ENCODE data around the gene UAP1L1. TPM values are rescaled to one million over a fixed set of nuclear protein-coding genes. Genes with fewer than 3 reads are reported as not detected.
"Not testable (repeated sequence)": the region's sequence is repeated elsewhere in the genome, so short reads cannot be mapped to it uniquely, and the experiment has no call there.

The UAP1L1 gene
- total RNA-seq, 1 donor from 2014 or later = 12.6 TPM

DNA sequence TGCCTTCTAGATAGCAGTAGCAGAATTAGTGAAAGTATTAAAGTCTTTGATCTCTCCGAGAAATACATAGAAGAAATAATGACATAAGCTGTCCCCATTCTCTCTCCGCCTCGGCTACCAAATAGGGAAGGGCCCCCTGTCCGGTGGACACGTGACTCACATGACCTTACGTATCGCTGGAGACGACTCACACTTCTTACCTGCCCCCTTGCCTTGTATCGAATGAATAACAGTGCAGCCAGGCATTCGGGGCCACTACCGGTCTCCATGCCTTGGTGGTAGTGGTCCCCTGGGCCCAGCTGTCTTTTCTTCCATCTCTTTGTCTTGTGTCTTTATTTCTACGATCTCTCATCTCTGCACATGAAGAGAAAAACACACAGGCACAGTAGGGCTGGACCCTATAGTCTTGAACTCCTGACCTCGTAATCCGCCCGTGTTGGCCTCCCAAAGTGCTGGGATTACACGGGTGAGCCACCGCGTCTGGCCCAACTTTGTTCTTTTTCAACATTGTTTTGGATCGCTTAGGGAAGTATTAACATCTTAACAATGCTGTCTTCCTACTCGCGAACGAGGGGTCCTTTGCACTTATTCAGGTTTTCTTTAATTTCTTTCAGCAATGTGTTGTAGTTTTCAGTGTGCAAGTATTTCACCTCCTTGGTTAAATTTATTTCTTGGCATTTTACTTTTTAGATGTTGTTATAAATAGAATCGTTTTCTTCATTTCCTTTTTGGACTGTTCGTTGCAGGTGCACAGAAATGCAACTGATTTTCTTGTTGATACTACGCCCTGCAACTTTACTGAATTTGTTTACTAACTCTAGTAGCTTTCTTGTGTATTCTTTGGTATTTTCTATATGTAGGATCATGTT lies 44.8 kb downstream of the UAP1L1 start:
- intact Hi-C loops (cut with micrococcal nuclease) = loop anchor here (10.0 kb wide), 1 partner anchor 113 kb away; the partner anchor contains the start of gene SLC34A3
- ATAC-seq, DNase-seq: not testable (repeated sequence)

GRCh38 chr9:137122796-137123467 lies 45.6 kb downstream of the UAP1L1 start:
- not testable (repeated sequence) for DNase-seq, ATAC-seq
- intact Hi-C loops (cut with micrococcal nuclease) = loop anchor here (10.0 kb wide), 1 partner anchor 112 kb away; the partner anchor contains the start of gene SLC34A3

DNA sequence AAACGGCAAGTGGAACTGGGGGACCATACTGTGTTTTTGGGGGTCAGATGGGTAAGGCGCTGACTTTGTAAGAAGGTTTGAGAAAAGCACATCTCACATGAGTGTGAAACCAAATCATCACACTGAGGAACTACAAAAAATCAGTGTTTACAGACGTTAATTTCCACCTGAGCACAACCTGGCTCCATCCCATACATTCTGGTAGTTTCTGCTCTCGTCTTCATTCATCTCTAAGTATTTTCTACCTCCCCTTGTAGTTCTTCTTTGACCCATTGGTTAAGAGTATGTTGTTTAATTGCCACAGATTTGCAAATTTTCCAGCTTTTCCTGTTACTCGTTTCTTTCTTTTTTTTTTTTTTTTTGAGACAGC lies 46.1 kb downstream of the UAP1L1 start:
- no peak for ATAC-seq
- intact Hi-C loops (cut with micrococcal nuclease) = loop anchor here (10.0 kb wide), 1 partner anchor 111 kb away; the partner anchor contains the start of gene SLC34A3
- DNase-seq = no peak

DNA sequence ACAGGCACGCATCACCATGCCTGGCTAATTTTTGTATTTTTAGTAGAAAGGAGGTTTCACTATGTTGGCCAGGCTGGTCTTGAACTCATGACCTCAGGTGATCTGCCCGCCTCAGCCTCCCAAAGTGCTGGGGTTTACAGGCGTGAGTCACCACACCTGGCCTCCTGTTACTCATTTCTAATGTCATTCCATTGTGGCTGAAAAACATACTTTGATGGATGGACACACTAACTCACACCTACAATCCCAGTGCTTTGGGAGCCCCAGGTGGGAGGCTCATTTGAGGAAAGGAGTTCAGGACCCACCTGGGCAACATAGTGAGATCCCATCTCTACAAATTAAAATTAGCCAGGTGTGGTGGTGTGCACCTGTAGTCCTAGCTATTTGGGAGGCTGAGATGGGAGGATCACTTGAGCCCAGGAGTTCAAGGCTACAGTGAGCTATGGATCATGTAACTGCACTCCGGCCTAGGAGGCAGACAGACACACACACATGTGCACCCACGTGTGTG lies 46.7 kb downstream of the UAP1L1 start:
- DNase-seq, ATAC-seq: not testable (repeated sequence)
- intact Hi-C loops (cut with micrococcal nuclease) = loop anchor here (10.0 kb wide), 1 partner anchor 111 kb away; the partner anchor contains the start of gene SLC34A3

DNA sequence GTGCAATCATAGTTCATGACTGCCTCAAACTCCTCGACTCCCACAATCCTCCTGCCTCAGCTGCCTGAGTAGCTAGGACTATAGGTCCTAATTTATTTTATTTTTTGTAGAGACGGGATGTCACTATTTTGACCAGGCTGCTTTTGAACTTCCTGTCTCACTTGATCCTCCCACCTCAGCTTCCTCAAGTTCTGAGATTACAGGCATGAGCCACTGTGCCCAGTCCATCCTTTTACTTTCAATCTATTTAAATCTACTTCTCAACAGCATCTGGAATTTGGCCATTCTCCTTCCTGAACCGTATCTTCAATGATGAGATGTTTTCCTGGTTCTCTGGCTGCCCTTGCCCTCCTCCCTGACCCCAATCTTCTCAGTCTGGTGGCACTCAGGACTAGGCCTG lies 49.5 kb downstream of the UAP1L1 start:
- no peak for DNase-seq
- ATAC-seq = no peak
- intact Hi-C loops (cut with micrococcal nuclease) = loop anchor here (10.0 kb wide), 1 partner anchor 108 kb away; the partner anchor contains the start of gene SLC34A3

DNA sequence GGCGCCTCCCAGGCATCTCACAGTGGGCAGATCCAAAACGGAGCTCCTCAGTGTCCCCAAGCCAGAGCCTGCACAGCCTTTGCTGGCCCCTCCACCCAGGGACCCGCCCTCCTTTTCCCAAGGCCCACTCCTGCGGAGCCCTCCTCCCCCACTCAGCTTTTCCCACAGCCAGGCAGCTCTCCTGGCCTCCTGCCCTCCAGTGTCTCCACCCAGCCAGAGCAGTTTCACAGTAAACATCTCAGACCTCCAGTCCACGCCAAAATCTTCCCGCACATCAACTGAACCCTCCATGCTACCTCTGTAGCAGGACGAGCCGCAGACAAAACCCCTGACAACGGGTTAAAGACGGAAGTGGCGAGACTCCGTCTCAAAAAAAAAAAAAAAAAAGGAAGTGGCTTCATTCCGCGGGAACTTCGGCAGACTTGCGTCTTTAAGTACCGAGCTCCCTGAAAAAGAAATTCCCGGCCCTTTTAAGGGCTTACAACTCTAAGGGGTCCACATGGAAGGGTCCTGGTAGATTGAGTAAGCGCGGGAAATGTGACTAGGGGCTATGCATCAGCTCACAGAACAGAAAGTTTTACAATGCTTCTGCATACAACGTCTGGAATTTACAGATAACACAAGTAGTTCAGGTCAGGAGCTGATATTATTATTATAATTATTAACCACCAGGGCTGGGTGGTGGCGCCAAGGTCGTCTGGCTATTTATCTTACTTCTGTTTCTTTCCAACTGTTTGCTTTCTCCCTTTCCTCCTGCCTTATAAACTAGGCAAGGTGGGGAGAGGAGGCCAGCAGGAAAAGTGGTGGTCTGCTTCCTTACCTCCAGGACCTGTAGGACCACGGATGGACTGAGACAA lies 50.2 kb downstream of the UAP1L1 start:
- DNase-seq (peak; percentile 48), ATAC-seq (no peak)

DNA sequence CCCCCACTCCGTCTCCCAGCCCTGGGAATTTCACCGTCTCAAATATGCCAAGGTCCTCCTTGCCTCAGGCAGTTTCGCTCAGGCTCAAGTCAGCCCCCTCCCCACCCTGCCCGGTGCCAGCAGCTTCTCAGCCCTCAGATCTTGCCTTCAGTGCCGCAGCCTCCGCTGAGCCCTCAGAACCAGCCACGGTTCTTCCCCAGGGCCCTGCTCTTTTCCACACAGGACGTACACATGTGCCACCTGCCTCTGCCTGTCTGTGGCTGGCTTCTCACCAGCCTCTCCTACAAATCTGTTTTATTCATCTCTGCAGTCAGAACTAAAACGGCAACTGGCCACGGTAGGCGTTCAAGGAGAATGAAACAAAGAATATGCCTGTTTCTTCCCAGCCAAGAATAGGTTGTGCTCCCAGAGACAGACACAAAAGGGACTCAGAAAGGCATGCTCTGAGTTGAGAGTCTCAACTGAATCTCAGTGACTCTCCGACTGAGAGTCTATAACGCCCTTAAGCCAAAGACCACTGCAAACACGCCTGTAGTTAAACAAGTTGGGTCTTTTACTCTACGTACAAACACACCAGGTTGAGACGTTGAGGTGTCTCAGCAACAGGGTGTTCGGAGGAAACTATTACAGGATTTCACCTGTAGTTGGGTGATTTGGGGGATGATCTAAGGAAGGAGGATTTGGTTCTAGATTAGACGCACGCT lies 51.0 kb downstream of the UAP1L1 start:
- DNase-seq (no peak), ATAC-seq (no peak)

More for the DNA sequence above, 50.2 kb downstream of the UAP1L1 start:
- intact Hi-C loops (cut with micrococcal nuclease) = loop anchor here (10.0 kb wide), 1 partner anchor 107 kb away; the partner anchor contains the start of gene SLC34A3

GRCh38 chr9:137128862-137129455 lies 51.6 kb downstream of the UAP1L1 start:
- peak; percentile 42 for ATAC-seq
- DNase-seq = peak; percentile 55
- intact Hi-C loops (cut with micrococcal nuclease) = loop anchor here (10.0 kb wide), 1 partner anchor 106 kb away; the partner anchor contains the start of gene SLC34A3

More for the DNA sequence above, 51.0 kb downstream of the UAP1L1 start:
- intact Hi-C loops (cut with micrococcal nuclease) = loop anchor here (10.0 kb wide), 1 partner anchor 106 kb away; the partner anchor contains the start of gene SLC34A3

GRCh38 chr9:137129456-137130175 lies 52.3 kb downstream of the UAP1L1 start:
- intact Hi-C loops (cut with micrococcal nuclease) = loop anchor here (10.0 kb wide), 1 partner anchor 105 kb away; the partner anchor contains the start of gene SLC34A3

GRCh38 chr9:137130176-137130755 lies 52.9 kb downstream of the UAP1L1 start:
- DNase-seq (no peak), ATAC-seq (no peak)
- intact Hi-C loops (cut with micrococcal nuclease) = no loop called here

More at GRCh38 chr9:137129456-137130175, 52.3 kb downstream of the UAP1L1 start:
- ATAC-seq = peak; percentile 99
- DNase-seq = peak; percentile 95

Other genes starting within 250 kb of the UAP1L1 start
- 9.1 TPM for gene AJM1, start 235.0 kb upstream of the UAP1L1 start, total RNA-seq
- gene PHPT1, start 228.1 kb upstream of the UAP1L1 start, total RNA-seq = 357 TPM
- 12.9 TPM for gene MAMDC4, start 225.2 kb upstream of the UAP1L1 start, total RNA-seq
- 354 TPM for gene EDF1, start 211.2 kb upstream of the UAP1L1 start, total RNA-seq
- gene TRAF2, start 191.0 kb upstream of the UAP1L1 start, total RNA-seq = 11.4 TPM
- gene FBXW5, start 132.8 kb upstream of the UAP1L1 start, total RNA-seq = 162 TPM
- 2.2 TPM for gene C8G, start 132.3 kb upstream of the UAP1L1 start, total RNA-seq
- 3.6 TPM for gene LCN12, start 125.2 kb upstream of the UAP1L1 start, total RNA-seq
- gene PTGDS, start 100.0 kb upstream of the UAP1L1 start, total RNA-seq = 5,424 TPM
- gene LCNL1, start 94.5 kb upstream of the UAP1L1 start, total RNA-seq = 18.3 TPM
- gene PAXX, start 85.1 kb upstream of the UAP1L1 start, total RNA-seq = 23.9 TPM
- 1.7 TPM for gene CLIC3, start 80.9 kb upstream of the UAP1L1 start, total RNA-seq
- gene ABCA2, start 49.3 kb upstream of the UAP1L1 start, total RNA-seq = 33.8 TPM
- gene FUT7, start 45.4 kb upstream of the UAP1L1 start, total RNA-seq = 0.17 TPM
- gene NPDC1, start 31.3 kb upstream of the UAP1L1 start, total RNA-seq = 59.0 TPM
- 2.1 TPM for gene ENTPD2, start 23.5 kb upstream of the UAP1L1 start, total RNA-seq
- 0.12 TPM for gene SAPCD2, start 7.0 kb upstream of the UAP1L1 start, total RNA-seq
- 21.4 TPM for gene MAN1B1, start 9.5 kb downstream of the UAP1L1 start, total RNA-seq
- gene DPP7, start 37.2 kb downstream of the UAP1L1 start, total RNA-seq = 155 TPM
- not detected for gene GRIN1, start 61.6 kb downstream of the UAP1L1 start, total RNA-seq
- not detected for gene LRRC26, start 92.5 kb downstream of the UAP1L1 start, total RNA-seq
- not detected for gene TMEM210, start 94.5 kb downstream of the UAP1L1 start, total RNA-seq
- gene ANAPC2, start 111.0 kb downstream of the UAP1L1 start, total RNA-seq = 38.2 TPM
- gene SSNA1, start 111.2 kb downstream of the UAP1L1 start, total RNA-seq = 77.7 TPM
- 21.7 TPM for gene TPRN, start 123.2 kb downstream of the UAP1L1 start, total RNA-seq
- gene TMEM203, start 128.1 kb downstream of the UAP1L1 start, total RNA-seq = 43.3 TPM
- gene NDOR1, start 128.2 kb downstream of the UAP1L1 start, total RNA-seq = 5.7 TPM
- gene RNF208, start 144.7 kb downstream of the UAP1L1 start, total RNA-seq = 29.7 TPM
- not detected for gene CYSRT1, start 147.7 kb downstream of the UAP1L1 start, total RNA-seq
- gene RNF224, start 150.0 kb downstream of the UAP1L1 start, total RNA-seq = not detected
- gene SLC34A3, start 153.4 kb downstream of the UAP1L1 start, total RNA-seq = not detected
- gene TUBB4B, start 163.8 kb downstream of the UAP1L1 start, total RNA-seq = 439 TPM
- gene STPG3, start 173.8 kb downstream of the UAP1L1 start, total RNA-seq = 0.69 TPM
- 43.6 TPM for gene NELFB, start 177.8 kb downstream of the UAP1L1 start, total RNA-seq
- gene TOR4A, start 200.2 kb downstream of the UAP1L1 start, total RNA-seq = 19.3 TPM
- 4.0 TPM for gene NRARP, start 224.8 kb downstream of the UAP1L1 start, total RNA-seq

All from left ventricle myocardium superior (tissue), 1 donor.